ENCODE results near the gene PRXL2A.
"Not testable (repeated sequence)": the region's sequence is repeated elsewhere in the genome, so short reads cannot be mapped to it uniquely, and the experiment has no call there.

The PRXL2A gene

DNA sequence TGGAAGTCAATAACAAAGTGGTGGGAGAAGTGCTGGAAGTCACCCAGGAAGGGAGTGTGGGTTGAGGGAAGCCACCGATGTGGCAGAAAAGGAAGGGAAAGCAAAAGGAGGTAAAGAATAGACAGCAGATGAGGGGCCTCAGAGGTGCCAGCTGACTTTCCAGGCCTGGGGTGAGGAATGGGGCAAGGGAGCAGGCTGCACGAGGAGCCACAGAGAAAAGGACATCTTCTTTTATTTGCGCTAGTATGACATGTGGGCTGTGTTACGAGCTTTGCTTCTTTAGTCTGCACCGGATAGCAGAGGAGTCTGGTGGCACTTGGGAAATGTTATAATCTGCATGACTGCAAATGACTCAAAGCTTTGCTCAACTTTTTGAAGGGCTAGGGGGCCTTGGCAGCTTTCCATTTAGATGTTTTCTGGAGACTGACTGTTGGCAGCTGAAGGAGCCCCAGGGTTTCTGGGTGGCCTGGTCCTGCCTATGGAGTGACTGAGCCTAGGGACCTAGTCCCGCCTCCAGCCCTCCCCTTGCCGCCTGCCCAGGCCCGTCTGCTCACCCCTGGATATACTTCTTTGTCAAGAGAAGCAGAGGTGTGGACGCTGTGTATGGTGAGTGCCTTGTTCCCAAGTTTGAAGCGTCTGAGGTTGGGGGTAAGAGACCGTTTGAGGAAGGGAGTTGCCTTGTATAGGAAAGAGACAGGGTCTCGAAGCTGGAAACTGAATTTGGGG, 5.1 kb downstream of the PRXL2A start:
- Mint-ChIP-seq H3K36me3 (ENCODE audit: insufficient read depth) (peaks cover 2% of the 10 kb centered on the region), H3K4me3 (no peak overlapping the region), H3K9me3 (no peaks in the 10 kb centered on the region), H3K27me3 (no peaks in the 10 kb centered on the region), H3K4me1 (no peaks in the 10 kb centered on the region), H3K27ac (ENCODE audit: low read depth) (no peak overlapping the region)
- DNase-seq (ENCODE audit: low spot score in 2 of 2) (no peak), ATAC-seq (replicated peaks; ENCODE audit: extremely low read depth, poor library complexity, severe bottlenecking) (no peak)

DNA sequence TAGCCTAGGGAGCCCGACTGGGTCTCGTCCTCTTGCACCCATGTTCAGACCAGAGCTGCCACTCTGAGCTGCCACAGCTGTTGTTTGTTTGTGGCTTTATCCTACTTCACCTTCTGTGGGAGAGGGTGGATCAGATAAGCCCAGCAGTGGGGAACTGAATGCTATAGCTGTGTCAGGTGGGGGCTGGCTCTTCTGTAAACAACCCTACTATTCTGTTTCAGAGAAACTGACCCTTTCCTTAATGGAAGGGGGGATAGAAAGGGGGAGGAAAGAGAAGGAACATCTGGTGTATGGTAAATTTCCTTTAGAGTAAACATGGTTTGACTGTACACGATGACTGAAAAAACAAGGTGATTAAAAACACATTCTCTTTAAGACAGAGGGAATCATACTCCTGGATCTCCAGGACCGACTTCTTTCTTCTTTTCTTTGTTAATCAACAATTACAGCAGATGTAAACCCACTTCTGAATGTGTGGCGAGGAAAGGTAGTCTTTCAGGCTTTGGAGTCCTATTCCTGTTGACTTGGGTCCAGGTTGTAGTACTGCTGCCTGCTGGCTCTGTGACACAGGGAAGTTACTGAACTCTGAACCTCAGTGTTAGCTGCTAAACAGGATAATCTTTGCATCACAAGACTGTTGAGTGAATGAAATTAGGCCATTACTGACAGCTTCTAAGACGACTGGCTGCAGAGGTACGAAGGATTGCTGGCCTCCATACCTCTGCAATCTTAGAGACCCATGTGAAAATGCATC, 6.0 kb downstream of the PRXL2A start:
- H3K36me3 Mint-ChIP-seq (ENCODE audit: insufficient read depth) = peaks cover 2% of the 10 kb centered on the region
- DNase-seq (ENCODE audit: low spot score in 2 of 2) (no peak), ATAC-seq (replicated peaks; ENCODE audit: extremely low read depth, poor library complexity, severe bottlenecking) (no peak)
- H3K9me3 Mint-ChIP-seq = no peaks in the 10 kb centered on the region
- no peak overlapping the region for H3K4me3 Mint-ChIP-seq
- no peak overlapping the region for H3K27ac Mint-ChIP-seq (ENCODE audit: low read depth)
- H3K4me1 Mint-ChIP-seq = no peaks in the 10 kb centered on the region
- H3K27me3 Mint-ChIP-seq = no peaks in the 10 kb centered on the region

DNA sequence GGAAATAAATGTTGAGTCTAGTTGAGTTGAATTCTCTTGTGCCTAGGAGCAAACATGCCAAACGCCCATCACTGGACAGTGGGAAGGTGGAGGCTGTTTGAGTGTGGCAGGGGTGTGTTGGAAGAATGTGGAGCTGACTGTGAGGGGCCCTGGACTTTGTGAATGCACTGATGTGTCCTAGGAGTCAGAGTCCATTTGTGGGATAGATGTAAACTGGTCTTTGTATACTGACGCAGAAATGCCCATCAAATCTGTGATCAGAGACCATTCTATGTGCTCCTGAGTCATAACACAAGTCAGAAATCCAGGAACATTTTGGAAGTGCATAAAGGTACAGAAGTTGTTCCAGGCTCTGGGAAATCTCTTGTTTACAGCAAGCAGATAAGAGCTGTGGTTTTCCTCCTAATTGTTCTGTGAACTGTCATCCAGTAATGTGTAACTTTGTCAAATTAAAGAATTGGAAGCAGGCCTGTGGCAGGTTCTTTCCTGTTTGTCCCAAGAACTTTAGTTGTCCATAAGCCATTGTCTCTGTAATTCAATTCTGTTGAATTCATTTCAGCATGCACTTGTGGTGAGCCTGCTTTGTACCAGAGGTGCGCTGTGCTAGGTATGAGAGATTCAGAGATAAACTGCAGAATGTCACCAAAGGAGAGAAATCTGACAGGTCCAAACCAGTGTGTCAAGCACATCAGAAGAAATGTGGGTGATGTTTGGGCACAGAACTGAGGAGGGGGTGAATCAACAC, 7.6 kb downstream of the PRXL2A start:
- no peak overlapping the region for H3K27ac Mint-ChIP-seq (ENCODE audit: low read depth)
- ATAC-seq (replicated peaks; ENCODE audit: extremely low read depth, poor library complexity, severe bottlenecking) (no peak), DNase-seq (ENCODE audit: low spot score in 2 of 2) (no peak)
- no peaks in the 10 kb centered on the region for H3K27me3 Mint-ChIP-seq
- no peaks in the 10 kb centered on the region for H3K9me3 Mint-ChIP-seq
- no peaks in the 10 kb centered on the region for H3K4me1 Mint-ChIP-seq
- H3K4me3 Mint-ChIP-seq = no peak overlapping the region
- peaks cover 2% of the 10 kb centered on the region for H3K36me3 Mint-ChIP-seq (ENCODE audit: insufficient read depth)

DNA sequence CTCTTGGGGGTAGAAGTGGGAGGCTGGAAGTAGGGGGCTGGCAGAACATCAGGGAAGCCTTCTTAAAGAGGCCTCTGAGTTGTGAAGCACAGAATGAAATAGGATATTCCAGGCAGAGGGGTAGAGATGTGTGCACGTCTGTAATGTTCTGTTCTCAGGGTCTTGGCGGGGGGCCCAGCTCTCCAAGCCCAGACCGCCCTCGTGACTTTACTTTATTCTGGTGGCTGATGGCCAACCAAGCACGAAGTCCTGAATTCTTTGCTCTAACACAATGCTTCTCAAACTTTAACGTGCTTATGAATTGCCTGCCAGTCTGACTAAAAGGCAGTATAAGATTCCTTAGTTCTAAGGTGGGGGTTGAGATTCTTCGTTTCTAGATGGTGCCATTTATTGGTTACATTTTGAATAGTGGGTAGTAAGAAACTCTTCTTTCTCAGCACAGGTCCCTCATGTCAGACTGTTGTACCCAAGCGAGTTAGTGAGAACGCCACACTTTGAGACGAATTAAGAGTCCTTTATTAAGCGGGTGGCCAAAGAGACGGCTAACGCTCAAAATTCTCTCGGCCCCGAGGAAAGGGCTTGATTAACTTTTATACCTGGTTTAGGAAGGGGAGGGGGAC, 8.2 kb downstream of the PRXL2A start:
- Mint-ChIP-seq H3K4me3 (no peak overlapping the region), H3K4me1 (no peaks in the 10 kb centered on the region), H3K27ac (ENCODE audit: low read depth) (no peak overlapping the region), H3K9me3 (no peaks in the 10 kb centered on the region), H3K27me3 (no peaks in the 10 kb centered on the region), H3K36me3 (ENCODE audit: insufficient read depth) (peaks cover 2% of the 10 kb centered on the region)
- ATAC-seq (replicated peaks; ENCODE audit: extremely low read depth, poor library complexity, severe bottlenecking) = no peak
- DNase-seq (ENCODE audit: low spot score in 2 of 2) = no peak

DNA sequence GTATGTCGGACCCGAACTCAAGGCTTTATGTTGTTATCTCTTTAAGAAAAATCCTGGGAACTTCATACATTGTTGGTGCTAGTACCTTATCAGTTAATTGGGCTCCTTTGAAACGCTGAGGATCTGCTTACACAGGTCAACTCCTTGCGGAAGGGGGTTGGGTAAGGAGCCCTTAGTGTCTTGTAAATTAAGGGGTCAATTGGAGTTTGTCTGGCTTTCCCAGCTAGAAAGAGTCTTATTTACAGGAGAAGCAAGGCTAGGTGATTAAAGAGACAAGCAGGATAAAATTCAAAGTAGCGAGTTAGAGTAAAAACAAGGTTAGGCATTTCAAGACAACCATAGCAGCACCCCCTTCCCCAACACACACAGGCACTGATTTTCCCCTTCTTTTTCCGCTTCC, 8.9 kb downstream of the PRXL2A start:
- not testable (repeated sequence) for H3K4me1 Mint-ChIP-seq; H3K27ac Mint-ChIP-seq (ENCODE audit: low read depth)

DNA sequence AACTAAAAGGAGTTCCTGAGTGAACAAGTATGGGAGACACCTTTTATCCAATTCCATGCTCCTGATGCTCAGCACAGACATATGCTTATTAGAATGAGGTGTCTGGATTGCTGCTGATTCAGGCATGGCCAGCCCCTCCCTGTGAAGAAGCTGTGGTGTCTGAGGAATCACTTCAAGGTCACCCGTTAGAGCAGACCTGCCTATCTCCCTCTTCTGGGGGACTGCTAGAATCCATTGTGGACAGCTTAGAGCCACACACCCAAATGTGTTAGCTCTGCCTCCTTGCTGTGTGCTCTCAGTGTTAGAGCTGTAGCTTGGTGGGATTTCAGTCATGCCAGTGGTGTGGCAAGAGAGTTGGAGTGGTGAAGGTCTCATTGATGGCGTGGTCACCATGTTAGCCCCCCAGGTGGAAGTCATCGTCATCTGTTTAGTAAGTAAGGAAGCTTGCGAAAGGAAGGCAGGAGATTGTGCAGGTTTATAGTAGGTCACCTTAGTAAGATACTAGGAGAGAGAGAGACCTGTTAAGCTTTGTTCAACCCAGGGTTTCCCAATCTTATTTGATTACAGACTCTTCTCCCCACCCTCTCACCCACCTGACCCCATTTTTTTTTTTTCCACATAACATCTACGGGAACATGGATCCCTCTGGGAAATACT, 12.8 kb downstream of the PRXL2A start:
- H3K4me3 Mint-ChIP-seq = no peak overlapping the region

More for the DNA sequence above, 8.9 kb downstream of the PRXL2A start:
- not testable (repeated sequence) for H3K4me3 Mint-ChIP-seq; H3K36me3 Mint-ChIP-seq (ENCODE audit: insufficient read depth); ATAC-seq (replicated peaks; ENCODE audit: extremely low read depth, poor library complexity, severe bottlenecking); DNase-seq (ENCODE audit: low spot score in 2 of 2); H3K9me3 Mint-ChIP-seq; H3K27me3 Mint-ChIP-seq

DNA sequence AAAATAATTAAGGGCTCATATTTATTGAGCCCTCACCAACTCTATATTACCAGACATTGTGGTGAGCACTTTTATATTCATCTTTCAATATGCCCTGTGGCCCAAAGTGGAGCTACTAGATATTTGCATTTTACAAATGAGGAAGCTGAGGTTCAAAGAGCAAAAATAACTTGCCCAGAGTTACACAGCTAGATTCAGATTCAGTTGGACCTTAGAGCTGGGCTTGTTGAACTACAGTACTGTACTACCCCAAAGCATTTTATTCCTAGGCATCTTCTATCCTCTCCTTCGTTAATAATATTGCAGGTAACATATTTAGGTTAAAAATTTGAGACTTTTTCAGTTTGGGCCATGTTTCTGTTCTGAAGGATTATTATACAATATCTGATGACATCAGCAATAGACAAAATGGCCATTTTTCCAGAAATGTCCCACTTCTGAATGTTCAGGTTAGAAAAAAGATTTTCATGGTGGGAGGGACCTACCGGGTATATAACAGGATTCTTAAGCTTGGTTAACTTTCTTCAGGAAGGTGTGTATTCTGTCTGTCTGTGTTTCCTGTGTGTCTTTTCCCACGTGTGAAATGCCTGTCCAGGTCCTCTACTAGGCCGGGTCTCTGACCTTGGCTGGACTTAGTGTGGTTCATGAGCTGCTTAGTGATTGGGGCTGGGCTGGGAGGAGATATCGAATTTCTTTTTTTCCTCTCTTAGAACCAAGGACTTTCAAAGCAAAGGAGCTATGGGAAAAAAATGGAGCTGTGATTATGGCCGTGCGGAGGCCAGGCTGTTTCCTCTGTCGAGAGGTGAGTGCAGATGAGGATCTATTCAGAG, 13.6 kb downstream of the PRXL2A start:
- Mint-ChIP-seq H3K4me1 (no peaks in the 10 kb centered on the region), H3K4me3 (no peak overlapping the region), H3K36me3 (ENCODE audit: insufficient read depth) (no peaks in the 10 kb centered on the region), H3K27ac (ENCODE audit: low read depth) (no peak overlapping the region), H3K9me3 (no peaks in the 10 kb centered on the region), H3K27me3 (no peaks in the 10 kb centered on the region)
- DNase-seq (ENCODE audit: low spot score in 2 of 2) (no peak), ATAC-seq (replicated peaks; ENCODE audit: extremely low read depth, poor library complexity, severe bottlenecking) (no peak)

More for the DNA sequence above, 12.8 kb downstream of the PRXL2A start:
- Mint-ChIP-seq H3K27me3 (no peaks in the 10 kb centered on the region), H3K36me3 (ENCODE audit: insufficient read depth) (no peaks in the 10 kb centered on the region), H3K4me1 (no peaks in the 10 kb centered on the region), H3K27ac (ENCODE audit: low read depth) (no peak overlapping the region), H3K9me3 (no peaks in the 10 kb centered on the region)
- DNase-seq (ENCODE audit: low spot score in 2 of 2) = no peak
- no peak for ATAC-seq (replicated peaks; ENCODE audit: extremely low read depth, poor library complexity, severe bottlenecking)

DNA sequence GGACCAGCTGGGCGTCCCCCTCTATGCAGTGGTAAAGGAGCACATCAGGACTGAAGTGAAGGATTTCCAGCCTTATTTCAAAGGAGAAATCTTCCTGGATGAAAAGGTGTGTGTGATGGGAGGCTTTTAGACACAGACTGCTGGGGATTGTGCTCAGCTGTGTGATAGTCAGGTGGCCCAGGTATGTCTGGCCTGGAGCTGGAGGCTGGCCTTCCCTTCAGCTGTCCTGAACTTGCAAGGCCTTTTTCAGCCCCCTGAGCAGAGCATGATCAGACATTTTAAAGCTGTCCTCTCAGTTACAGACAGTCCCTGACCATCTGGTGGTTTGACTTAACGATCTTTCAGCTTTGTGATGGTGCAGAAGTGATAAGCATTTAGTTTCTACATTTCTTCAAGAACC, 17.6 kb downstream of the PRXL2A start:
- Mint-ChIP-seq H3K36me3 (ENCODE audit: insufficient read depth) (peaks cover 1% of the 10 kb centered on the region), H3K27me3 (no peaks in the 10 kb centered on the region), H3K4me1 (no peaks in the 10 kb centered on the region), H3K4me3 (no peak overlapping the region), H3K27ac (ENCODE audit: low read depth) (no peak overlapping the region), H3K9me3 (no peaks in the 10 kb centered on the region)
- DNase-seq (ENCODE audit: low spot score in 2 of 2) (no peak), ATAC-seq (replicated peaks; ENCODE audit: extremely low read depth, poor library complexity, severe bottlenecking) (no peak)

DNA sequence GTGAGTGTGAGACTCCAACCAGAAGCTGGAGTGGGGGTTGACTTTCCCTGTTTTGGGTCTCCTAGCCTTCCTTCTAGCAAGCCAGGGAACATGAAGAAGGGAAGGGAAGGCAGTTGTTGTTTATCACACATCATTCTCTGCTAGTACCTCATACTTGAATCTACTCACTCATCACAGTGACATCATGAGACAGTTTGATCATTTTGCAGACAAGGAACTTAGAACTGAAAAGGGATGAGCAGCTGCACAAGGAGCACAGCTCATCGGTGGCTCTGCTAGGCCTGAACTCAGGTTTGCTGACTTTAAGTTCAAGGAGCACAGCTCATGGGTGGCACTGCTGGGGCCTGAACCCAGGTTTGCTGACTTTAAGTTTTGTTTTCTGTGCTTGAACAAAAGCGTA, 19.2 kb downstream of the PRXL2A start:
- no peak overlapping the region for H3K4me3 Mint-ChIP-seq
- H3K27me3 Mint-ChIP-seq = no peaks in the 10 kb centered on the region
- H3K4me1 Mint-ChIP-seq = no peaks in the 10 kb centered on the region
- no peak for DNase-seq (ENCODE audit: low spot score in 2 of 2)
- H3K36me3 Mint-ChIP-seq (ENCODE audit: insufficient read depth) = peaks cover 1% of the 10 kb centered on the region
- H3K9me3 Mint-ChIP-seq = no peaks in the 10 kb centered on the region
- no peak for ATAC-seq (replicated peaks; ENCODE audit: extremely low read depth, poor library complexity, severe bottlenecking)
- no peak overlapping the region for H3K27ac Mint-ChIP-seq (ENCODE audit: low read depth)

DNA sequence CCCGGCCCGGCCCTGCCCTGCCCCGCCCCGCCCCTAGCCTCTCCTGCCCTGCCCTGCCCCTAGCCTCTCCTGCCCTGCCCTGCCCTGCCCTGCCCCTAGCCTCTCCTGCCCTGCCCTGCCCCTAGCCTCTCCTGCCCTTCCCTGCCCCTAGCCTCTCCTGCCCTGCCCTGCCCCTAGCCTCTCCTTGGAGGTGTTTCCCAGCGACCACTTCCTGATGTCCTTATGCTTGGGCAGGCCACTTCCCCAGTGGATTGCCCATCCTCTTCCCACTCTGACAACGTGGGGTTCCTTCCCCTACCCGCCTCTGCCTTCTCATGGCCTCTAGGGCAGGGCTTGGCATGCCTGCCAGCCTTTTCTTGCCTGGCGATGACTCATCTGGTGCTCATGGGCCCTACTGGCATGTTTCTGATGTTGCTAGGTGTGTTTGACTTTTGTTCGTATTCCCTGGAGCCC, 21.2 kb downstream of the PRXL2A start:
- ATAC-seq (replicated peaks; ENCODE audit: extremely low read depth, poor library complexity, severe bottlenecking) (no peak), DNase-seq (ENCODE audit: low spot score in 2 of 2) (no peak)
- H3K9me3 Mint-ChIP-seq = no peaks in the 10 kb centered on the region
- no peaks in the 10 kb centered on the region for H3K4me1 Mint-ChIP-seq
- H3K27me3 Mint-ChIP-seq = no peaks in the 10 kb centered on the region
- H3K4me3 Mint-ChIP-seq = no peak overlapping the region
- H3K27ac Mint-ChIP-seq (ENCODE audit: low read depth) = no peak overlapping the region
- peaks cover 3% of the 10 kb centered on the region for H3K36me3 Mint-ChIP-seq (ENCODE audit: insufficient read depth)

DNA sequence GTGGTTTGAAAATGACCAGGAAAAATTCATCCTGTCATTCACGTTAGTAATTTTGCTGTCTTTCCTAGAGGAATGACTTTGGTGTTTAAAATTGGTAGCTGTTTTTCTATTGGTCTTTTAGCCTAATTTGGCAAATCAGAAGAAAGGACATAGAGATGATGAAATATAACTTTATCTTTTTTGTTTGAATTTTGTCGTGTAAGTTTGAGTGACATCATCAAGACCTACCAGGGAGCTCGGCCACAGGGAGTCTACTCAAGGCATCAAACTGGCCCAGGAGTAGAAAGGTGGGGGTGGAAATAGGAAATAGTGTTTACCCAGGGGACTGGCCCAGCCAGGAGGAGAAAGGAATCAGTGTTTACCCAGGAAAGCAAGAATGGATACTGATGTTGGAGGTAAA, 24.8 kb downstream of the PRXL2A start:
- ATAC-seq (replicated peaks; ENCODE audit: extremely low read depth, poor library complexity, severe bottlenecking) (no peak), DNase-seq (ENCODE audit: low spot score in 2 of 2) (no peak)
- no peak overlapping the region for H3K4me3 Mint-ChIP-seq
- no peak overlapping the region for H3K27ac Mint-ChIP-seq (ENCODE audit: low read depth)
- H3K36me3 Mint-ChIP-seq (ENCODE audit: insufficient read depth) = peaks cover 2% of the 10 kb centered on the region
- H3K9me3 Mint-ChIP-seq = no peaks in the 10 kb centered on the region
- H3K27me3 Mint-ChIP-seq = peaks cover 17% of the 10 kb centered on the region
- H3K4me1 Mint-ChIP-seq = no peaks in the 10 kb centered on the region
